Measurements from ENCODE around the gene DIP2C. TPM values are rescaled to one million over a fixed set of nuclear protein-coding genes. Genes with fewer than 3 reads are reported as not detected.

Gene DIP2C
- total RNA-seq, 1 donor from 2014 or later: 1.6 TPM

- Mint-ChIP-seq H3K4me1 (ENCODE audit: low read depth) (no peaks in the 10 kb centered on the region), H3K9me3 (no peaks in the 10 kb centered on the region), H3K4me3 (no peak overlapping the region), H3K27me3 (ENCODE audit: insufficient read depth) (peaks cover 9% of the 10 kb centered on the region), H3K27ac (no peak overlapping the region), H3K36me3 (ENCODE audit: low read depth) (no peaks in the 10 kb centered on the region)
- DNase-seq (ENCODE audit: low spot score): no peak
- intact Hi-C loops (cut with micrococcal nuclease): no loop called here
Observed at GRCh38 chr10:547591-548081, 141.8 kb downstream of the DIP2C start.

GRCh38 chr10:546971-547590 lies 142.4 kb downstream of the DIP2C start:
- no peak overlapping the region for H3K4me3 Mint-ChIP-seq
- DNase-seq (ENCODE audit: low spot score): no peak
- H3K27ac Mint-ChIP-seq: no peak overlapping the region
- no peaks in the 10 kb centered on the region for H3K9me3 Mint-ChIP-seq
- H3K36me3 Mint-ChIP-seq (ENCODE audit: low read depth): no peaks in the 10 kb centered on the region
- H3K27me3 Mint-ChIP-seq (ENCODE audit: insufficient read depth): peaks cover 9% of the 10 kb centered on the region
- no peaks in the 10 kb centered on the region for H3K4me1 Mint-ChIP-seq (ENCODE audit: low read depth)
- intact Hi-C loops (cut with micrococcal nuclease): no loop called here

GRCh38 chr10:546451-546850 lies 143.0 kb downstream of the DIP2C start:
- Mint-ChIP-seq H3K27me3 (ENCODE audit: insufficient read depth) (peaks cover 5% of the 10 kb centered on the region), H3K4me3 (no peak overlapping the region), H3K27ac (no peak overlapping the region), H3K36me3 (ENCODE audit: low read depth) (no peaks in the 10 kb centered on the region), H3K9me3 (no peaks in the 10 kb centered on the region), H3K4me1 (ENCODE audit: low read depth) (no peaks in the 10 kb centered on the region)
- intact Hi-C loops (cut with micrococcal nuclease): no loop called here
- no peak for DNase-seq (ENCODE audit: low spot score)

GRCh38 chr10:543862-544822 lies 145.3 kb downstream of the DIP2C start:
- no peaks in the 10 kb centered on the region for H3K9me3 Mint-ChIP-seq
- H3K36me3 Mint-ChIP-seq (ENCODE audit: low read depth): no peaks in the 10 kb centered on the region
- no peak for DNase-seq (ENCODE audit: low spot score)
- H3K27ac Mint-ChIP-seq: no peak overlapping the region
- intact Hi-C loops (cut with micrococcal nuclease): no loop called here
- no peak overlapping the region for H3K4me3 Mint-ChIP-seq
- peaks cover 13% of the 10 kb centered on the region for H3K27me3 Mint-ChIP-seq (ENCODE audit: insufficient read depth)
- no peaks in the 10 kb centered on the region for H3K4me1 Mint-ChIP-seq (ENCODE audit: low read depth)

DNA sequence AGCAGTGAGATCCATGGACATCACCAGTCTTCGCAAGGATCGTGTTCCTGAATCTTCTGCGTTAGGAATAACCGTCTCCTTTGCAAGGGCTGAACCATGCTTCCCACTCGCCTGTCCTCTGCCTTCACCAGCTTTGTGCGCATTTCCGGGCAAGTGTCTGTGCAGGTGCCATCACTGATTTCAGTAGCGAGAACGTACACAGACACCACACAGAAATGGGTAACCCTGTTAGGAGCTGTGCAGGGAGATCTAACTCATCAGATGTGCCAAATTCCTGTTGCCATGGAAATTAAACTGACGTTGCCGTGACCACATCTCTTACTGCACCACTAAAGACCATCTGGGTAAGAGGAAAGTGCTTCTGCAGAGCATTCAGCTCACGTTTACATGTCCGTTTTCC lies 146.3 kb downstream of the DIP2C start:
- no peaks in the 10 kb centered on the region for H3K9me3 Mint-ChIP-seq
- no peak for DNase-seq (ENCODE audit: low spot score)
- intact Hi-C loops (cut with micrococcal nuclease): no loop called here
- no peak overlapping the region for H3K4me3 Mint-ChIP-seq
- peaks cover 11% of the 10 kb centered on the region for H3K27me3 Mint-ChIP-seq (ENCODE audit: insufficient read depth)
- H3K27ac Mint-ChIP-seq: no peak overlapping the region
- no peaks in the 10 kb centered on the region for H3K4me1 Mint-ChIP-seq (ENCODE audit: low read depth)
- no peaks in the 10 kb centered on the region for H3K36me3 Mint-ChIP-seq (ENCODE audit: low read depth)

GRCh38 chr10:541750-542371 lies 147.6 kb downstream of the DIP2C start:
- intact Hi-C loops (cut with micrococcal nuclease): no loop called here
- no peaks in the 10 kb centered on the region for H3K9me3 Mint-ChIP-seq
- no peak overlapping the region for H3K27ac Mint-ChIP-seq
- no peaks in the 10 kb centered on the region for H3K4me1 Mint-ChIP-seq (ENCODE audit: low read depth)
- DNase-seq (ENCODE audit: low spot score): no peak
- peaks cover 11% of the 10 kb centered on the region for H3K27me3 Mint-ChIP-seq (ENCODE audit: insufficient read depth)
- no peak overlapping the region for H3K4me3 Mint-ChIP-seq
- no peaks in the 10 kb centered on the region for H3K36me3 Mint-ChIP-seq (ENCODE audit: low read depth)

DNA sequence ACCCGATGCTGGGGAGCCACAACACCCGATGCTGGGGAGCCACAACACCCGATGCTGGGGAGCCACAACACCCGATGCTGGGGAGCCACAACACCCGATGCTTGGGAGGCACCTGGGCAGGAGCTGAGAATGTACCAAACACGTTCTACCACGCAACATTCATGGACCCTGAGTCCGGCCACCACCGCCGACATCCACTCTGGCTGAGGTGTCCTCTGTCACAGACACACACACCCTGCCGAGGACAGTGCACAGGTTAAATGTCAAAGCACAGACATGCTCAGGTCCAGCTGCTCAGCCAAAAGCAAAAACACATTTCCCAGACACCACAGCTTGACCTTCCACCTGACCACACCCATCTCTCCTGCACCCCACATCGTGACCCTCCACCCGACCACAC lies 148.4 kb downstream of the DIP2C start:
- no peaks in the 10 kb centered on the region for H3K4me1 Mint-ChIP-seq (ENCODE audit: low read depth)
- no peak overlapping the region for H3K4me3 Mint-ChIP-seq
- intact Hi-C loops (cut with micrococcal nuclease): no loop called here
- no peak for DNase-seq (ENCODE audit: low spot score)
- peaks cover 11% of the 10 kb centered on the region for H3K27me3 Mint-ChIP-seq (ENCODE audit: insufficient read depth)
- H3K9me3 Mint-ChIP-seq: no peaks in the 10 kb centered on the region
- no peak overlapping the region for H3K27ac Mint-ChIP-seq
- no peaks in the 10 kb centered on the region for H3K36me3 Mint-ChIP-seq (ENCODE audit: low read depth)

DNA sequence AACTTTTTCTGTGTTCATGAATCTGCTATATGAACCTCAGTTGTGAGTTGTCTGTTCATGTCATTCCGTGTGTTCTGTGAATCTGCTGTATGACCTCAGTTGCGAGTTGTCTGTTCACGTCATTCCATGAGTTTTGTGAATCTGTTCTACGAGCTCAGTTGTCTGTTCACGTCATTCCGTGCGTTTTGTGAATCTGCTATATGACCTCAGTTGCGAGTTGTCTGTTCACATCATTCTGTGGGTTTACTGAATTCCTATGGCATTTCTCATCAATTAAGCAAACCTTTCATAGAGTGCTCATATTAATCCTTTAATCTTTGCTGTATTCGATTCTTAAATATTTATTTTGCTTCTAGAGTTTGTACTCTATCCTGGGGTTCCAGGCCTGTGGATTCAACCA lies 150.6 kb downstream of the DIP2C start:
- Mint-ChIP-seq H3K4me1 (ENCODE audit: low read depth) (no peaks in the 10 kb centered on the region), H3K9me3 (no peaks in the 10 kb centered on the region), H3K36me3 (ENCODE audit: low read depth) (no peaks in the 10 kb centered on the region), H3K27me3 (ENCODE audit: insufficient read depth) (peaks cover 11% of the 10 kb centered on the region), H3K4me3 (no peak overlapping the region), H3K27ac (no peak overlapping the region)
- intact Hi-C loops (cut with micrococcal nuclease): no loop called here
- DNase-seq (ENCODE audit: low spot score): no peak

GRCh38 chr10:536935-537334 lies 152.5 kb downstream of the DIP2C start:
- Mint-ChIP-seq H3K4me3 (no peak overlapping the region), H3K4me1 (ENCODE audit: low read depth) (no peaks in the 10 kb centered on the region), H3K27ac (no peak overlapping the region), H3K9me3 (no peaks in the 10 kb centered on the region), H3K27me3 (ENCODE audit: insufficient read depth) (peaks cover 11% of the 10 kb centered on the region), H3K36me3 (ENCODE audit: low read depth) (no peaks in the 10 kb centered on the region)
- DNase-seq (ENCODE audit: low spot score): no peak
- intact Hi-C loops (cut with micrococcal nuclease): no loop called here

- no peaks in the 10 kb centered on the region for H3K36me3 Mint-ChIP-seq (ENCODE audit: low read depth)
- no peaks in the 10 kb centered on the region for H3K4me1 Mint-ChIP-seq (ENCODE audit: low read depth)
- no peak for DNase-seq (ENCODE audit: low spot score)
- no peak overlapping the region for H3K27ac Mint-ChIP-seq
- H3K4me3 Mint-ChIP-seq: no peak overlapping the region
- peaks cover 10% of the 10 kb centered on the region for H3K27me3 Mint-ChIP-seq (ENCODE audit: insufficient read depth)
- no peaks in the 10 kb centered on the region for H3K9me3 Mint-ChIP-seq
- intact Hi-C loops (cut with micrococcal nuclease): no loop called here
Observed at GRCh38 chr10:536371-536925, 153.0 kb downstream of the DIP2C start.

GRCh38 chr10:535952-536351 lies 153.5 kb downstream of the DIP2C start:
- H3K9me3 Mint-ChIP-seq: no peaks in the 10 kb centered on the region
- DNase-seq (ENCODE audit: low spot score): no peak
- intact Hi-C loops (cut with micrococcal nuclease): no loop called here
- H3K4me3 Mint-ChIP-seq: no peak overlapping the region
- H3K27me3 Mint-ChIP-seq (ENCODE audit: insufficient read depth): peaks cover 9% of the 10 kb centered on the region
- no peaks in the 10 kb centered on the region for H3K36me3 Mint-ChIP-seq (ENCODE audit: low read depth)
- no peaks in the 10 kb centered on the region for H3K4me1 Mint-ChIP-seq (ENCODE audit: low read depth)
- H3K27ac Mint-ChIP-seq: no peak overlapping the region

GRCh38 chr10:535051-535450 lies 154.4 kb downstream of the DIP2C start:
- DNase-seq (ENCODE audit: low spot score): no peak
- no peaks in the 10 kb centered on the region for H3K36me3 Mint-ChIP-seq (ENCODE audit: low read depth)
- H3K27ac Mint-ChIP-seq: no peak overlapping the region
- intact Hi-C loops (cut with micrococcal nuclease): no loop called here
- H3K9me3 Mint-ChIP-seq: no peaks in the 10 kb centered on the region
- no peak overlapping the region for H3K4me3 Mint-ChIP-seq
- no peaks in the 10 kb centered on the region for H3K4me1 Mint-ChIP-seq (ENCODE audit: low read depth)
- peaks cover 5% of the 10 kb centered on the region for H3K27me3 Mint-ChIP-seq (ENCODE audit: insufficient read depth)
